HG03354 (cell line): ENCODE data around the gene DDX47.
"Not testable (repeated sequence)": the region's sequence is repeated elsewhere in the genome, so short reads cannot be mapped to it uniquely, and the experiment has no call there.

ENCODE experiments used
- ATAC-seq: cut with Tn5 transposase; IDR thresholded peaks from one replicate; pipeline ENCODE4 v1.9.1; 2021; ENCODE audit warnings: mild to moderate bottlenecking; ENCODE audit not compliant: unreplicated experiment, poor library complexity, severe bottlenecking

DDX47 gene

GRCh38 chr12:12819752-12820311 is 6.7 kb downstream of the DDX47 start:
- ATAC-seq, result no peak

GRCh38 chr12:12820376-12820775 is 7.2 kb downstream of the DDX47 start:
- not testable (repeated sequence) for ATAC-seq

DNA sequence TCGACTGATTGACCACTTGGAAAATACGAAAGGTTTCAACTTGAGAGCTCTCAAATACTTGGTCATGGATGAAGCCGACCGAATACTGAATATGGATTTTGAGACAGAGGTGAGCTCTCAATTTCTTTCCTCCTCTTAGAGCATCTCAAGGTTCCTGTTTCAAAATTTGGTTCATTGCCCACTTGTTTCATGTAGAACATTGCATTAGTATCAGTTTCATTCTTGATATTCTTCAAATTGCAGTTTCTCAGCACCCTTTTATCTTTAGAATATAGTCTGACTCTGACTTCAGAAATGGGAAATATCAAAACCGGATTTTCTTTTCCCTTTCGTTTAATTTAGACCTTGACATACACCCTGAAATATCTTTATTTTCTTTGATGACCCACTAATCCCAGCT is 8.8 kb downstream of the DDX47 start:
- ATAC-seq, result no peak

- ATAC-seq, result no peak
These were observed 9.7 kb downstream of the DDX47 start for GRCh38 chr12:12822886-12823285.

DNA sequence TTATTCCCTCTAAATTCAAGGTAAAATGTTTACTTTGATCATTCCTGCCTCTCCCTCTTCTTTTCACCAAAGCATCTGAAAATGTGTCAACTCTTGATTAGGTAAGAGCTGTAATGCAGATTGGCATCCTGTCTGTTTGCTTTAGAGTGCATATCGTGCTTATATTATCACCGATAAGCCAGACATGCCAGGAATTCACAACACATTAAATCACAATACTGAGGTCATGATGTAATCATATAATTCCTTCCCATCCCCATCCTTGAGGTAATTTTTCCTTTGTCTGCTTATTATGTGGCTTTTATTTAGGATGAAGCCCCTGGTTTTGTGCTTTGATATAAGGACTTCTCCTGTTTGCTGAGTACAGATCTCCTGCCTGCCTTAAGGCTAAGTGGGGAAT is 10.2 kb downstream of the DDX47 start:
- ATAC-seq, result no peak

DNA sequence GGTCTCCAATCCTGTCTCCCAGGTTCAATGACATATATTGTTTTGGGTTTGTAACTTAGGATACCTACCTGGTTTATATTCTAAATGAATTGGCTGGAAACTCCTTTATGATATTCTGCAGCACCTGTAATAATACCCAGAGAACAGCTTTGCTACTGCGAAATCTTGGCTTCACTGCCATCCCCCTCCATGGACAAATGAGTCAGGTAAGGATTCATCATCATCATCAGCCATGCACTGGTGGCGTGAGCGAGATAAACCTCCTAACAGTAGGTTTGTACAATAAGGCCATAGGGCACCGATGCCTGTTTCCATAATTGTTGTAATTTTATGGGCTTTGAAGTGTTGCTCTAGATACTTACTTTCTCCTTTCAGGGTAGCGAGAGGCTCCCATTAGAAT is 10.7 kb downstream of the DDX47 start:
- no peak for ATAC-seq

GRCh38 chr12:12835378-12836146 is 22.4 kb downstream of the DDX47 start:
- no peak for ATAC-seq

GRCh38 chr12:12836571-12836970 is 23.4 kb downstream of the DDX47 start:
- no peak for ATAC-seq

DNA sequence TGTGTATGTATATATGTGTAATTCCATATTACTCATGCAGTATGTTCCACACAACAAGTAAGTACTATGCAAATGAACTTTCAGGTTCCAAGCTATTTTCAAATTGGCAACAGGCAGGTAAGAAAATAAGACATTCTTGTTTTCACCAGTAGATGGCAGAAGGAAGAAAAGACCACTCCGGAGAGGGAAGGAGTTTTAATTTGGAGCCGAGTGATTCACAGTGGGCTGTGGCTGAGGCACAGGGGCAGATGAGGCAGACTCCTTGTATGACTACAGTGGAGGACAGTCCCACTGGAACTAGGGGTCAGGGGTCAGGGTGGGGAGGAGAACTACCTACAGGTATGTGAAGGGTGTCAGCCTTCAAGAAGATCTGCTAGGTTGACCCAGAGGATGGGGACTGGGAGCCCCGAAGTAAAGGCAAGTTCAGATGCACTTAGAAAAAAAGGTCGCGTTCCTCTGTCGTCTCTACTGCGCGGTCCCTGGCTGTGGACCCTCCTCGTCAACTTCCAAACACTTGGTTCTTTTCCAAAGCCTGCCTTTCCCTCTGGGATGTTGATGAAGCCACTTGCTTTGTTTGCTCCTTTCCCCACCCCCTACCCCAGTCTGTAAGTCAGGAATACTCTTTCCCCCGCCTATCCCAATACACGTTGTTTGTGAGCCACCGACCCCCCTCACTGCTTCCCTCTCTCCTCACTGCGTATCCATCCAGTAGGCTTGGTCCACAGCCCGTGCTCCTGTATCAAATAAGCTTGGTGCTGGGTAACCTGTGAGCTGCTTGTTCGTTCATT is 24.1 kb downstream of the DDX47 start:
- ATAC-seq, result no peak

GRCh38 chr12:12837813-12838153 is 24.6 kb downstream of the DDX47 start:
- no peak for ATAC-seq

GRCh38 chr12:12839003-12839395 is 25.9 kb downstream of the DDX47 start:
- no peak for ATAC-seq

- not testable (repeated sequence) for ATAC-seq
These were observed 26.3 kb downstream of the DDX47 start for GRCh38 chr12:12839439-12839838.

DNA sequence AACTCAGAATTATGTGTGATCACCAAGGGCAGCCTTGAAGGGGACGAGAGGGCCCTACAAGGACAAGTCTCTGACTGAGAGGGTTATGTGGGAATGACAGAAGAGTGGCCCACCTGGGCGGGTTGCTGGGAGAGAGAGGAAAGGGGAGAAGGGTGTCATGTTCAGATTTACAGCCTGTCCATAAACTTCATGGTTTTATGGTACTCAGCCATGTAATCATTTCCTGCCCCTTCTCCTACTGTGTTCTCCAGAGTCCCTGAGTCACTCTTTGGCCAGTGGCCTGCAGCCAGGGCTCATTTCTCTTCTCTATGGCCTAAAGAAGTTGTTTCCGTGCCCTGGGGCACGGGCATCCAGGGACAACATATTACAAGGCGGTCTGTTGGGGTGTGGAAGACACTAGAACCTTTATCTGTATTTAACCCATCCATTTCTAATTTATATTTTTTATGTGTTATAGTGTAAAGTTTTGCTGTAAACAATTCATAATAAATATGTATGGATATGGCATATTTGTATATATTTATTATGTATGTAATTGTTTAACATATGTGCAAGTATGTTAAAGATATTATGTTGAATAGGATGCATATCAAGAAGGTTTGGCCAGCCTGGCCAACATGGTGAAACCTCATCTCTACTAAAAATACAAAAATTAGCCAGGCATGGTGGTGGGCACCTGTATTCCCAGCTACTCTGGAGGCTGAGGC is 26.9 kb downstream of the DDX47 start:
- ATAC-seq, result no peak

DNA sequence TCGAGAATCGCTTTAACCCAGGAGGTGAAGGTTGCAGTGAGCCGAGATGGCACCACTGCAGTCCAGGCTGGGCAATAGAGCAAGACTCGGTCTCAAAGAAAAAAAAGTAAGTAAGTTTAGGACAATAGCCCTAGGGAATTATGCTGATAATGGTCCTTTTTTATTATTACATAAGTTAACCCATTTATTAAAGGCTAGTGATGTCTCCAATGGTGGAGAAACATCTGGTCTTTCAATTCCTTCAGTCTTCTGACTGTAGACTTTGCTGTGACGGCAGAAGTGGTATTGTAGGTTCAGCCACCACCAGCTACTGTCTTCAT is 27.4 kb downstream of the DDX47 start:
- no peak for ATAC-seq

DNA sequence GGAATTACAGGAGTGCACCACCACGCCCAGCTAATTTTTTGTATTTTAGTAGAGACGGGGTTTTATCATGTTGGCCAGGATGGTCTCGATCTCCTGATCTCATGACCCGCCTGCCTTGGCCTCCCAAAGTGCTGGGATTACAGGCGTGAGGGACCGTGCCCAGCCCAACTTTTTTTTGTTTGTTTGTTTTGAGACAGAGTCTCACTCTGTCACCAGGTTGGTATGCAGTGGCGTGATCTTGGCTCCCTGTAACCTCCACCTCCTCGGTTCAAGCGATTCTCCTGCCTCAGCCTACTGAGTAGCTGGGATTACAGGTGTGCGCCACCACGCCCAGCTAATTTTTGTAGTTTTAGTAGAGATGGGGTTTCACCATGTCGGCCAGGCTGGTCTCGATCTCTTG is 28.3 kb downstream of the DDX47 start:
- ATAC-seq, result not testable (repeated sequence)

DNA sequence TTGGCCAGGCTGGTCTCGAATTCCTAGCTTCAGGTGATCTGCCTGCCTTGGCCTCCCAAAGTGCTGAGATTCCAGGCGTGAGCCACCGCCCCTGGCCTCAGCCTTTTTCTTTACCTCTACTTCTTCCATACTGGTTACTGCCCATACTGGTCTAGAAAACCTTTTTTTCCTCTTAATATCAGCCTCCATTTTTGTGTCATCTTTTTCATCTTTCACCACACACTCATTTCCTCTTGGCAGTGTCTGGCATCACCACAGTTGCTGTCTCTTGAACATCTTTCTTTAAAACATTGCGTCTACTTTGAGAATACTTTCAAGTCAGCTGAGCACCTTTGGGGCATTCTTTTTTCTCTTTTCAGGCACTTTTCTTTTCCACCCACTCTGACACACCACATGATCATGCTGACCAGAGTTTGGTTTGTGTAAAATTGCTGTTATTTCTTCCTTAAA is 32.7 kb downstream of the DDX47 start:
- ATAC-seq, result no peak

GRCh38 chr12:12846780-12847179 is 33.6 kb downstream of the DDX47 start:
- ATAC-seq, result not testable (repeated sequence)

DNA sequence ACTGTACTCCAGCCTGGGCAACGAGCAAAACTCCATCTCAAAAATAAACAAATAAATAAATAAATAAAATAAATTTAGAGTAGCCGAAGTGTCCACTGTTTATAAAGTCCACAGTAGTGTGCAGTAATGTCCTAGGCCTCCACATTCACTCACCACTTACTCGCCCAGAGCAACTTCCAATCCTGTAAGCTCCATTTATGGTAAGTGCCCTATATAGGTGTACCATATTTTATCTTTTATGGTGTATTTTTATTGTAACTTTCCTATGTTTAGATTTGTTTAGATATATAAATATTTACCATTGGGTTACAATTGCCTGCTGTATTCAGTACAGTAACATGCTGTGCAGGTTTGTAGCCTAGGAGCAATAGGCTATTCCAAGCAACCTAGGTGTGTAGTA is 40.3 kb downstream of the DDX47 start:
- no peak for ATAC-seq

DNA sequence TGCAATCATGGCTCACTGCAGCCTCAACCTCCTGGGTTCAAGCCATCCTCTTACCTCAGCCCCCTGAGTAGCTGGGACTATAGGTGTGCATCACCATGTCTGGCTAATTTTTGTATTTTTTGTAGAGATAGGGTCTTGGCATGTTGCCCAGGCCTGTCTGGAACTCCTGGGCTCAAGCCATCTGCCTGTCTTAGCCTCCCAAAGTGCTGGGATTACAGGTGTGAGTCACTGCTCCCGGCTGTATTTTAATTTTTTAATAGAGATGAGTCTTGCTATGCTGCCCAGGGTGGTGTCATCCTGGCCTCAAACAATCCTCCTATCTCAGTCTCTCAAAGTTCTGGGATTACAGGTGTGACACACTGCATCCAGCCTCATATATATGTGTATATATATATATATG is 46.5 kb downstream of the DDX47 start:
- ATAC-seq, result no peak

- no peak for ATAC-seq
These were observed 51.1 kb downstream of the DDX47 start for GRCh38 chr12:12864243-12864642.
